Colonic mucosa (tissue), 4 donors: Measurements from ENCODE around the gene FOXO6. TPM values are rescaled to one million over a fixed set of nuclear protein-coding genes. Genes with fewer than 3 reads are reported as not detected.
A peak's percentile ranks its signal among the peaks of the same experiment; 100 is the strongest.

ENCODE experiments used
- DNase-seq: peaks from one replicate; pipeline ENCODE4 v3.0.0-alpha.2; 2020
- H3K27ac ChIP-seq: fragments of 200-600 bp; one replicate; pipeline ENCODE4 v1.8.0; 2021
- H3K27me3 ChIP-seq: fragments of 200-600 bp; one replicate; pipeline ENCODE4 v1.8.0; 2021
- H3K36me3 ChIP-seq: fragments of 200-600 bp; one replicate; pipeline ENCODE4 v1.8.0; 2021
- H3K4me1 ChIP-seq: fragments of 200-600 bp; one replicate; pipeline ENCODE4 v1.8.0; 2021; ENCODE audit warnings: mild to moderate bottlenecking
- H3K4me3 ChIP-seq: fragments of 200-600 bp; one replicate; pipeline ENCODE4 v1.8.0; 2021
- H3K9ac ChIP-seq, 2 donors: one replicate each; pipeline ENCODE4 v1.7.0; 2013; ENCODE audit warnings: control low read depth in 2 of 2, low read depth in 2 of 2, low read length in 2 of 2
- H3K9me3 ChIP-seq: fragments of 200-600 bp; one replicate; pipeline ENCODE4 v1.8.0; 2021
- intact Hi-C: fragments of 100-400 bp; cut with DNase I; formaldehyde crosslinking; loops from one replicate; pipeline ENCODE4 v1.14.1; 2022
- total RNA-seq, 2 donors: library from RNA; stranded (reverse); fragmentation: NEBNext Ultra II Directional in 1 of 2; extraction: Animal tissue kit (Norgen Biotek cat#: 25700) in 1 of 2; gene quantifications; one replicate each; pipeline ENCODE4 v1.2.1, GENCODE V29; 2021
- TF ChIP-seq, protein P1 (sequence below): fragments of 200-600 bp; IDR thresholded peaks from one replicate; pipeline ENCODE4 v1.8.0; 2022; ENCODE audit warnings: antibody characterized with exemption, mild to moderate bottlenecking
- donor health status: healthy.
- donor health status: DM: no; HTN: no; CAD: no.
- donor health status: DM: no; HTN: no; CAD: no.

The FOXO6 gene
- total RNA-seq, 2 donors from 2014 or later: 0.56 to 0.59 TPM

DNA sequence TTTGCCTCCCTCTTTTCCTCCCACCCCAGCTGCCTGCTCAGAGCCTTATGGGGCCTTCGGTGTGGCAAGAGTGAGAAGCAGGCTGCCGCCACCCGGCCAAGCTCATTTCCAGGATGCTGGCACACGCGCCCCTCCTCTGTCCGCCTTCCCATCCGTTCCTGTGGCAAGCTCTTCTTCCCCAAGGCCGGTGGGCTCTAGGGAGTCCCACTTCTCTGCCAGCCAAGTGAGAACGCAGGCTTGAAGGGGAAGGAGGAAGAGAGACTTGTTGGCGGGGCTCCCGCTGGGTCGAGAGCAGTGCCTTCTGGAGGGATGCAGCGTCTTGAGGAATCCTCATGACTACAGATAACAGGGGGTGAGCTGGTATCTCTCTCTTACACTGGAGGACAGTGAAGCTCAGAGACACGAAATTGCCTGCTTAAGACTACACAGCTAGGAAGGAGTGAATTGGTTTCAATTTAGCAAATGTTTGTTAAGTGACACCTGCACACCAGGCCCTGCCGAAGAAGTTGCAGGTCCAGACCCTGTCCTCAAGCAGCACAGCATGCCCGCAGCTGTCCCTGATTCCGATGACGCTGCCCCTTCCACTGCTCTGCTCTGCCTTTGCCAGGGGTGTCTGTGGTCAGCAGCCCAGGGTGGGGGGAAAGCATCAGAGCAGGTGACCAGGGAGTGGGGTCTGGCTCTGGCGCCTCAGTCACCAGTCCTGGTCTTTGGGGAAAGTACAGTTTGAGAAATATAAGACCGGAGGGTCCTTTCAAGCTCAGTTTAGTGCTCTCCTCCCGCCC, 40.1 kb upstream of the FOXO6 start:
- Histone ChIP-seq H3K4me3 (no peak overlapping the region), H3K36me3 (no peaks in the 10 kb centered on the region), H3K27me3 (no peaks in the 10 kb centered on the region), H3K27ac (no peak overlapping the region), H3K9ac (no peak overlapping the region), H3K9me3 (no peaks in the 10 kb centered on the region), H3K4me1 (no peaks in the 10 kb centered on the region)
- intact Hi-C loops: no loop called here
- DNase-seq: no peak
- TF ChIP-seq, protein P1, sequence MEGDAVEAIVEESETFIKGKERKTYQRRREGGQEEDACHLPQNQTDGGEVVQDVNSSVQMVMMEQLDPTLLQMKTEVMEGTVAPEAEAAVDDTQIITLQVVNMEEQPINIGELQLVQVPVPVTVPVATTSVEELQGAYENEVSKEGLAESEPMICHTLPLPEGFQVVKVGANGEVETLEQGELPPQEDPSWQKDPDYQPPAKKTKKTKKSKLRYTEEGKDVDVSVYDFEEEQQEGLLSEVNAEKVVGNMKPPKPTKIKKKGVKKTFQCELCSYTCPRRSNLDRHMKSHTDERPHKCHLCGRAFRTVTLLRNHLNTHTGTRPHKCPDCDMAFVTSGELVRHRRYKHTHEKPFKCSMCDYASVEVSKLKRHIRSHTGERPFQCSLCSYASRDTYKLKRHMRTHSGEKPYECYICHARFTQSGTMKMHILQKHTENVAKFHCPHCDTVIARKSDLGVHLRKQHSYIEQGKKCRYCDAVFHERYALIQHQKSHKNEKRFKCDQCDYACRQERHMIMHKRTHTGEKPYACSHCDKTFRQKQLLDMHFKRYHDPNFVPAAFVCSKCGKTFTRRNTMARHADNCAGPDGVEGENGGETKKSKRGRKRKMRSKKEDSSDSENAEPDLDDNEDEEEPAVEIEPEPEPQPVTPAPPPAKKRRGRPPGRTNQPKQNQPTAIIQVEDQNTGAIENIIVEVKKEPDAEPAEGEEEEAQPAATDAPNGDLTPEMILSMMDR: no peak

DNA sequence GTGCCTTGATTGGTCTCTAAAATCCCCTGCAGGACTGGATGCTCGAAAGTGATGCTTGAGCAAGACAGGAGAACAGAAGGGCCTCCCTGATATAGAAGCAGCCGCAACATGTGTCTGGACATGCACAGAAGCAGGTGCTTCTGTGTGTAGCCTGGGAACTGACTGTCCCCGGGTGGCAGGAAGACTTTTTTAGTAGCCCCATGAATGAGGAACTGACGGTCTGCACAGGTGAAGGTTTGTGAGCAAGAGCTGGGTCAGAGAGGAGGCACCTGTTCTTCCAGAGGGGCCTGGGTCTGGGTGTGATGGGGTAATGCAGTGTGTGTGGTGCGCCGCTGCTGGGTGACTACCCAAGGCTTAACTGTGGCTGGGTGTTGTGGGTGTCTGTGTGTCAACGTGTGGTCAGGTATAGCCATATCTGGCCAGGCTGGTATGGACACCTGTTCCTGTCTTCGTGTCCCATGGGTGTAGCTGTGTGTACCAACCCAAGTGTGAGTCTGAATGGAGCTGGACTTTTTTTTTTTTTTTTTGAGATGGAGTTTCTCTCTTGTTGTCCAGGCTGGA, 39.1 kb upstream of the FOXO6 start:
- no peaks in the 10 kb centered on the region for H3K27me3 ChIP-seq
- no peaks in the 10 kb centered on the region for H3K36me3 ChIP-seq
- TF ChIP-seq, protein P1: no peak
- intact Hi-C loops: loop anchor here (2.0 kb wide), 1 partner anchor 95 kb away; no protein-coding TSS in a partner anchor
- no peaks in the 10 kb centered on the region for H3K9me3 ChIP-seq
- no peak for DNase-seq
- no peak overlapping the region for H3K27ac ChIP-seq
- H3K9ac ChIP-seq: no peak overlapping the region
- H3K4me1 ChIP-seq: no peaks in the 10 kb centered on the region
- no peak overlapping the region for H3K4me3 ChIP-seq

DNA sequence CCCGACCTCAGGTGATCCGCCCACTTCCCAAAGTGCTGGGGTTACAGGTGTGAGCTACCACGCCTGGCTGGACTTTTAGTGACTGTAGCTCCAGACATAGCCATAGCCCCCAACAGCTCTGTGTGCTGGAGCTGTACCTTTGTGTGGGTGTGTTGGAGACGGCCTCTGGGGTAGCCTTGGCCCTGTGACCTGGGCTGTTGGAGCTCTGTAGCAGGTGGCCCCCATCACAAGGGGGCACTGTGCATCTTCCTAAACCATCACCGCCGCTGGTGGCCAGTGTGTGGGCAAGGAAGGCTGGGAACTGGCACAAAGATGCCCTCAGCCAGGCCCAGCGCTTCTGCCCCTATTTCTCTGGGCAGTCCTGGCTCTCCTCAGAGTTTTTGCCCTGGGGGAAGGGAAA, 38.4 kb upstream of the FOXO6 start:
- TF ChIP-seq, protein P1: peak; percentile 29
- peak; percentile 33 for DNase-seq
- Histone ChIP-seq H3K27me3 (no peaks in the 10 kb centered on the region), H3K4me3 (no peak overlapping the region), H3K9ac (no peak overlapping the region), H3K9me3 (no peaks in the 10 kb centered on the region), H3K36me3 (no peaks in the 10 kb centered on the region), H3K27ac (no peak overlapping the region), H3K4me1 (no peaks in the 10 kb centered on the region)
- intact Hi-C loops: loop anchor here (2.0 kb wide), 1 partner anchor 94 kb away; no protein-coding TSS in a partner anchor

DNA sequence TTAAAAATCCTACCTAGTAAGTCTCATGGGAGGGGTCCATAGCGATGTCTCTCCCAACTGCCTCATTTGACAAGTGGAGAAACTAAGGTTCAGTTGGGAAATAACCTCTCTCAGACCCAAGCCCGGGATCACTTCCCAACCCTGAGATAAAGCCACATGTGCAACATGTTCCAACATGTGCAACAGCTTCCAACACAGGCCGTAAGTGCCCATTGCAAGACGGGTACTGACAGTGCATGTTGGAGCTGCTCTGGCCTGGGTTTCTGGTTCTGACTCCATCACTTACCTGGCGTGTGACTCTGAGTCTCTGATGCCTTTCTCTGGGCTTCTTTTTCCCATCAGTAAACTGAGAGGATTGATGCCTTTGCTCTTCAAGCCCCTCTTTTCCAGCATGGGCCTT, 38.0 kb upstream of the FOXO6 start:
- Histone ChIP-seq H3K9ac (no peak overlapping the region), H3K27ac (no peak overlapping the region), H3K27me3 (no peaks in the 10 kb centered on the region), H3K4me1 (no peaks in the 10 kb centered on the region), H3K9me3 (no peaks in the 10 kb centered on the region), H3K36me3 (no peaks in the 10 kb centered on the region), H3K4me3 (no peak overlapping the region)
- intact Hi-C loops: loop anchor here (2.0 kb wide), 1 partner anchor 94 kb away; no protein-coding TSS in a partner anchor
- DNase-seq: no peak
- TF ChIP-seq, protein P1: no peak

DNA sequence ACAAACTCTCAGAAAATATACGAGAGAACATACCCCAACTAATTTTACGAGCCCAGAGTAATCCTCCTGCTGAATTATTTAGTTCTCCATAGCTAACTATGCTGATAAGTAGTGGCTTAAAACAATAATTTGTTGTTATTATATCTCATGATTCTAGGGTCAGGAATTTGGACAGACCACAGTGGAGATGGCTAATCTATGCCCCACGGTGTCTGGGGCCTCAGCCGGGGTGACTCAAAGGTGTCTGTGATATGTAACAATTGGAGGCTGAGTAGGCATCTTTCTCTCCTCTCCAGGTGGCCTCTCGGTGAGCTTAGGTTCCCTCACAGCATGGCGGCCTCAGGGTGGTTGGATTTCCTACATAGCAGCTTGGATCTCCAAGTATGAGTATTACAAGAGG, 35.4 kb upstream of the FOXO6 start:
- intact Hi-C loops: no loop called here

More for the DNA sequence above, 35.4 kb upstream of the FOXO6 start:
- Histone ChIP-seq H3K27ac (no peak overlapping the region), H3K4me3 (no peak overlapping the region), H3K36me3 (no peaks in the 10 kb centered on the region), H3K9ac (no peak overlapping the region), H3K27me3 (no peaks in the 10 kb centered on the region), H3K4me1 (no peaks in the 10 kb centered on the region), H3K9me3 (no peaks in the 10 kb centered on the region)
- no peak for DNase-seq
- TF ChIP-seq, protein P1: no peak
